ENCODE results near the gene GUCD1. TPM values are rescaled to one million over a fixed set of nuclear protein-coding genes. Genes with fewer than 3 reads are reported as not detected.

GUCD1 gene
- total RNA-seq, 1 experiment from 2014 or later = 87.4 TPM

- Histone ChIP-seq H3K9me3 (ENCODE audit: control insufficient read depth, low read depth, low read length) (no peaks in the 10 kb centered on the region), H3K4ac (ENCODE audit: low read depth, low read length) (no peak overlapping the region), H2BK120ac (ENCODE audit: low read depth, low read length, poor library complexity, severe bottlenecking) (no peak overlapping the region), H4K20me1 (ENCODE audit: control insufficient read depth, insufficient read depth, insufficient read length) (no peaks in the 10 kb centered on the region), H3K4me2 (ENCODE audit: insufficient read depth, insufficient read length, low read length) (no peak overlapping the region), H2BK20ac (ENCODE audit: low read depth, low read length, poor library complexity, severe bottlenecking) (no peak overlapping the region), H3K23me2 (ENCODE audit: insufficient read length, low read depth, low read length, poor library complexity, severe bottlenecking) (no peaks in the 10 kb centered on the region), H3K79me2 (ENCODE audit: insufficient read depth, low read length) (no peaks in the 10 kb centered on the region), H3K4me1 (ENCODE audit: insufficient read depth, low read length) (no peaks in the 10 kb centered on the region), H3K14ac (ENCODE audit: insufficient read depth, low read length) (no peak overlapping the region), H2BK15ac (ENCODE audit: low read depth, low read length) (no peak overlapping the region), H4K91ac (ENCODE audit: insufficient read length, low read depth, low read length) (no peak overlapping the region), H2BK5ac (ENCODE audit: insufficient read length, low read length) (no peak overlapping the region), H3K23ac (ENCODE audit: insufficient read length, low read depth, low read length) (no peak overlapping the region), H3K79me1 (ENCODE audit: insufficient read depth, low read depth, low read length, poor library complexity, severe bottlenecking) (no peaks in the 10 kb centered on the region), H4K5ac (ENCODE audit: insufficient read length, low read depth, low read length) (no peak overlapping the region), H2AFZ (ENCODE audit: low read length) (no peak overlapping the region), H3K56ac (ENCODE audit: insufficient read length, low read depth, low read length) (no peak overlapping the region), H3T11ph (ENCODE audit: low read length) (no peak overlapping the region), H3K27me3 (ENCODE audit: insufficient read depth, low read length) (no peaks in the 10 kb centered on the region), H2AK5ac (ENCODE audit: insufficient read length, low read length) (no peak overlapping the region), H2BK12ac (ENCODE audit: insufficient read length, low read depth, low read length) (no peak overlapping the region), H3K9ac (ENCODE audit: extremely low read depth, insufficient read length, low read length) (no peak overlapping the region), H4K8ac (replicated peaks; ENCODE audit: insufficient read length, low read depth, low read length) (no peak overlapping the region), H3K18ac (ENCODE audit: insufficient read length, low read depth, low read length) (no peak overlapping the region), H3K27ac (ENCODE audit: insufficient read length, low read depth, low read length) (no peak overlapping the region)
- H3K36me3 Mint-ChIP-seq (ENCODE audit: insufficient read depth in 1 of 3, low read depth in 3 of 3) = peaks cover 16 to 79% (median 73%) of the 10 kb centered on the region in 3 experiments; a peak in 6 of 7 replicates
- no peaks in the 10 kb centered on the region for H3K4me1 Mint-ChIP-seq
- H3K9me3 Mint-ChIP-seq = no peaks in the 10 kb centered on the region
- H3K27ac Mint-ChIP-seq = peak overlapping the region in 1 of 3 experiments; percentile 18; a peak in 1 of 7 replicates
- no peak overlapping the region for H3K4me3 Mint-ChIP-seq
- no peak for TF ChIP-seq CTCF (conservative IDR thresholded peaks at IDR 0.05)
- DNase-seq = no peak
- no CpG with 5 or more reads among the region's 11 CpGs for WGBS (ENCODE audit: extremely low coverage, insufficient read length, low lambda C conversion rate)
- no peaks in the 10 kb centered on the region for H3K27me3 Mint-ChIP-seq (ENCODE audit: low read depth)
Measured at GRCh38 chr22:24543679-24544243, 11.2 kb downstream of the GUCD1 start.
